ENCODE data around the gene DBN1. TPM values are rescaled to one million over a fixed set of nuclear protein-coding genes. Genes with fewer than 3 reads are reported as not detected.

Gene DBN1
- total RNA-seq, 1 donor from 2014 or later: 1,261 TPM

DNA sequence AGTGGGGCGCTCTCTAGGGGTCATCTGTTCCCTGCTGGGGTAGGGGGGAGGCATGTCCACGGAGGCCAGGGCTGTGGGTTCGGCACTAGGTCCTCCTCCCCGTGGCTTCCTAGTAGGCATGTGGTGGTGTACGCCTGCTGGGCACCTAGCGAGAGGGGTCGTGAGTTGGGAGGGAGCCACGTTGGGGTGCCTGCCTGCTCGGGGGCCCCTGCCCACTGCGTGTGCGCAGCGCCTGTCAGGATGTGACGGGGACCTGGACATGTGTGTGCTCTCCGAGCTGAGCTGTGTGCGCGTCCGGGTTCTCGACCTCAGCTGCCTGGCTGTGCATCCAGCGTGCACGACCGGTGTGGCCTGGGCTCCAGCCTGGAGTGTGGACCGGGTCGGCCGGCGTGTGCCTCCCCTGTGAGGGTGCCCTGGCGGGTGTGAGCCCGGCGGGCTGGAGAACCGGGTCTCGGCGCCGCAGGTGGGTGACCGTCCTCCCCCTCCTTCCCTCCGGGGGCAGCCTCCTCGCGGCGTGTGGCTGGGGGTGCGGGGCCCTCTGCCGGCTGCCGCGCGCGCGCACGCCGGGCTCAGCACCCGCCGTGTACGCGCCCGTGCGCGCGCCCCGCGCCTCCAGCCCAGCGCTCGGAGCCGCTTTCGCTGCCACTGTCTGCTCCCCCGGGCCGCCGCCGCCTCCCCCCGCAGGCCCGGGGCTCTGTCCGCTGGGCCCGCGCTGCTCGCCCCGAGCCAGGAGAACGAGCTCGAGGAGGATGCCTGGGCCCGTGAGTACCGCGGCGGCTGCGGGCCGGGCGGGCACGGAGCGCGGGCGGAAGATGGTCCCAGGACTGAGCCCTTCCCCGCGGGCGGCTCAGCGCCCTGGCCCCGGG is 27.0 kb downstream of the DBN1 start, which contains the start of gene PRR7:
Gene PRR7 (plus strand): TSS at position 615 of the 866 bp plus-strand sequence. CDS start 8,254 bp downstream, outside the sequence.
- peak; percentile 68 for DNase-seq
- Mint-ChIP-seq H3K4me1 (ENCODE audit: low read depth, unreplicated experiment) (peaks cover 15% of the 10 kb centered on the region), H3K27ac (ENCODE audit: unreplicated experiment) (peak within 1 kb of the TSS; percentile 71), H3K4me3 (ENCODE audit: unreplicated experiment) (peak within 1 kb of the TSS; percentile 73), H3K27me3 (ENCODE audit: unreplicated experiment) (peaks cover 26% of the 10 kb centered on the region), H3K9me3 (ENCODE audit: unreplicated experiment) (peaks cover 23% of the 10 kb centered on the region), H3K36me3 (ENCODE audit: unreplicated experiment) (no peaks in the 10 kb centered on the region)
- no peak for TF ChIP-seq CTCF (IDR thresholded peaks at IDR 0.05; ENCODE audit: partially characterized antibody, unreplicated experiment)

GRCh38 chr5:177445917-177446199 is 27.6 kb downstream of the DBN1 start:
- peak overlapping the region; percentile 71 for H3K27ac Mint-ChIP-seq (ENCODE audit: unreplicated experiment)
- H3K27me3 Mint-ChIP-seq (ENCODE audit: unreplicated experiment): peaks cover 25% of the 10 kb centered on the region
- peaks cover 20% of the 10 kb centered on the region for H3K9me3 Mint-ChIP-seq (ENCODE audit: unreplicated experiment)
- DNase-seq: no peak
- peak overlapping the region; percentile 73 for H3K4me3 Mint-ChIP-seq (ENCODE audit: unreplicated experiment)
- TF ChIP-seq CTCF (IDR thresholded peaks at IDR 0.05; ENCODE audit: partially characterized antibody, unreplicated experiment): no peak
- H3K36me3 Mint-ChIP-seq (ENCODE audit: unreplicated experiment): no peaks in the 10 kb centered on the region
- H3K4me1 Mint-ChIP-seq (ENCODE audit: low read depth, unreplicated experiment): peaks cover 16% of the 10 kb centered on the region

DNA sequence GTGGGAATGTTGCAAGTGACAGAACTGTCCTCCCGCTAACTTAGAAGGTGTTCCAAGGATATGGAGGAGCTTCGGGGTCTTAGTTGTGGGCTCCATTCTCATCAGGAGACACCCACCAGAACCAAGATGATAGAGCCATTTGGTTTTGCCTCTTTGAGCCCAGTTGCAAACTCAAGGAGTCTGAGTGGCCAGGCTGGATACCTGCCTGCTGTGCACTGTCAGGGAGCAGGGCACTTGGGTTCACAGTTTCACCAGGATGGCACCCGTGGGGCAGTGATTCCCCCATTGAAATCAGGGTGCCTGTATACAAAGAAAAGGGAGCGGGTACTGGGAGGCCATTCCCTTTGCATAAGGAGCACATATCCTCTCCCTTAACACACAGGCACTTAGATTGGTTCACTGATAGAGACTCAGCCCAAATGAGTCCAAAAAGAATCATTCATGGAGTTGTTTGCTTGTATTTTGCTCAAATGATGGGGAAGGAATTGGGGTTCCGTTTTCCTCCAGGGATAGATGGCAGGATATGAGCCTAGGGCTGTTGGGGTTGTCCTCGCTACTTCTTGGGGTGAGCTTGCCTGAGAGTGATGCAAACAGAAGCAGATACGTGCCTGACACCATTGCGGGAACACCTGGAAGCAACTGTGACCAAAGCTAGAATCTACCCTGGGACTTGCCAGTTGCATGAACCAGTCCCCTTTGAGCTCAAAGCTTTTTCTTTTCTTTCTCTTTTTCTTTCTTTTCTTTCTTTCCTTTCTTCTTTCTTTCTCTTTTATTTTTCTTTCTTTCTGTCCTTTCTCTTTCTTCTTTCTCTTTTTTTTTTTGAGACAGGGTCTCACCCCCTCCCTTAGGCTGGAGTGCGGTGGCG is 28.1 kb downstream of the DBN1 start:
- Mint-ChIP-seq H3K27ac (ENCODE audit: unreplicated experiment) (peak overlapping the region; percentile 71), H3K27me3 (ENCODE audit: unreplicated experiment) (peaks cover 22% of the 10 kb centered on the region), H3K9me3 (ENCODE audit: unreplicated experiment) (peaks cover 18% of the 10 kb centered on the region), H3K36me3 (ENCODE audit: unreplicated experiment) (no peaks in the 10 kb centered on the region), H3K4me1 (ENCODE audit: low read depth, unreplicated experiment) (peaks cover 19% of the 10 kb centered on the region), H3K4me3 (ENCODE audit: unreplicated experiment) (peak overlapping the region; percentile 73)
- DNase-seq: no peak
- TF ChIP-seq CTCF (IDR thresholded peaks at IDR 0.05; ENCODE audit: partially characterized antibody, unreplicated experiment): no peak

- peak overlapping the region; percentile 10 for H3K27ac Mint-ChIP-seq (ENCODE audit: unreplicated experiment)
Measured at GRCh38 chr5:177444106-177445051, 29.1 kb downstream of the DBN1 start.

More at GRCh38 chr5:177444106-177445051, 29.1 kb downstream of the DBN1 start:
- Mint-ChIP-seq H3K4me3 (ENCODE audit: unreplicated experiment) (peak overlapping the region; percentile 3), H3K4me1 (ENCODE audit: low read depth, unreplicated experiment) (peaks cover 19% of the 10 kb centered on the region), H3K9me3 (ENCODE audit: unreplicated experiment) (peaks cover 23% of the 10 kb centered on the region), H3K36me3 (ENCODE audit: unreplicated experiment) (peaks cover 5% of the 10 kb centered on the region), H3K27me3 (ENCODE audit: unreplicated experiment) (peaks cover 22% of the 10 kb centered on the region)
- no peak for TF ChIP-seq CTCF (IDR thresholded peaks at IDR 0.05; ENCODE audit: partially characterized antibody, unreplicated experiment)
- DNase-seq: no peak
